ENCODE measurements around the gene CDH23. TPM values are rescaled to one million over a fixed set of nuclear protein-coding genes. Genes with fewer than 3 reads are reported as not detected.

Gene CDH23
- total RNA-seq, 4 donors from 2014 or later: 14.4 to 29.6 (median 19.7) TPM

GRCh38 chr10:71573562-71574518, 177.1 kb downstream of the CDH23 start:
- no peak overlapping the region for H3K27ac ChIP-seq (replicated peaks in 1 of 4)
- no peaks in the 10 kb centered on the region for H3K27me3 ChIP-seq
- no peak for DNase-seq (ENCODE audit: extremely low spot score)
- H3K4me1 ChIP-seq: peaks cover 0 to 16% (median 14%) of the 10 kb centered on the region in 4 donors
- WGBS: 94% methylated on average over 22 of the region's 22 CpGs
- intact Hi-C loops (cut with DNase I): no loop called here
- H3K9me3 ChIP-seq: no peaks in the 10 kb centered on the region
- TF ChIP-seq CTCF (IDR thresholded peaks at IDR 0.05): no peak
- TF ChIP-seq EP300 (IDR thresholded peaks at IDR 0.05): no peak
- TF ChIP-seq POLR2AphosphoS5 (IDR thresholded peaks at IDR 0.05): no peak
- no peak for TF ChIP-seq POLR2A (IDR thresholded peaks at IDR 0.05; ENCODE audit: low read depth)
- H3K4me3 ChIP-seq: no peak overlapping the region
- H3K36me3 ChIP-seq: peaks cover 0 to 14% (median 2%) of the 10 kb centered on the region in 4 donors

DNA sequence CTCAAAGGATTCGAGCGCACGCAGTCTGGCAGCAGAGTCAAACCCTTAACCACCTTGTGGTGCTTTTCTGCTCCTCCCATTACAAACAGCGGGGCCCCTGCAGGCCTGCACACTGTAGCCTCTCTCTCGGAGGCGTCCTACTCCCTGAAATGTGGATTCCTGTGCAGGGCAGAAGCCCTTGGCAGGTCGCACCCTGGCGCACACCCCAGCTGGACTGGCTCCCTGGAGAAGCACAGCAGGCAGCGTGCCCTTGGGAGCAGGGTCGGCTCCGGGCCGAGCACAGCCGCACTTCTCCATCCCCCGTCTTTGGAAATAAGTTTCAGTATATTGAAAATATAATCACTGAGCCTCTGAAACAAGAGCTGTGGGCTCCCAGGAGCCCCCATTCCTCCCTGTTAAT, 178.7 kb downstream of the CDH23 start:
- 75% methylated on average over 12 of the region's 14 CpGs for WGBS
- intact Hi-C loops (cut with DNase I): no loop called here
- Histone ChIP-seq H3K9me3 (no peaks in the 10 kb centered on the region), H3K27ac (replicated peaks in 1 of 4) (no peak overlapping the region), H3K4me1 (peaks cover 0 to 16% (median 14%) of the 10 kb centered on the region in 4 donors), H3K27me3 (no peaks in the 10 kb centered on the region), H3K36me3 (peaks cover 0 to 14% (median 2%) of the 10 kb centered on the region in 4 donors), H3K4me3 (no peak overlapping the region)
- DNase-seq (ENCODE audit: extremely low spot score): no peak
- no peak for TF ChIP-seq CTCF (IDR thresholded peaks at IDR 0.05)
- no peak for TF ChIP-seq EP300 (IDR thresholded peaks at IDR 0.05)
- no peak for TF ChIP-seq POLR2AphosphoS5 (IDR thresholded peaks at IDR 0.05)
- no peak for TF ChIP-seq POLR2A (IDR thresholded peaks at IDR 0.05; ENCODE audit: low read depth)

- H3K4me1 ChIP-seq: peaks cover 0 to 16% (median 14%) of the 10 kb centered on the region in 4 donors
- no peaks in the 10 kb centered on the region for H3K9me3 ChIP-seq
- peaks cover 0 to 14% (median under 1%) of the 10 kb centered on the region in 4 donors for H3K36me3 ChIP-seq
- H3K4me3 ChIP-seq: no peak overlapping the region
- H3K27ac ChIP-seq (replicated peaks in 1 of 4): no peak overlapping the region
- H3K27me3 ChIP-seq: no peaks in the 10 kb centered on the region
- intact Hi-C loops (cut with DNase I): no loop called here
- 88% methylated on average over 14 of the region's 16 CpGs for WGBS
- TF ChIP-seq POLR2A (IDR thresholded peaks at IDR 0.05; ENCODE audit: low read depth): no peak
- DNase-seq (ENCODE audit: extremely low spot score): no peak
Observed at GRCh38 chr10:71575934-71576801, 179.4 kb downstream of the CDH23 start.

GRCh38 chr10:71576842-71577241, 180.1 kb downstream of the CDH23 start:
- peaks cover 0 to 16% (median 14%) of the 10 kb centered on the region in 4 donors for H3K4me1 ChIP-seq
- intact Hi-C loops (cut with DNase I): no loop called here
- no peak overlapping the region for H3K4me3 ChIP-seq
- no peak for DNase-seq (ENCODE audit: extremely low spot score)
- peaks cover 0 to 11% (median 0%) of the 10 kb centered on the region in 4 donors for H3K36me3 ChIP-seq
- no peaks in the 10 kb centered on the region for H3K9me3 ChIP-seq
- TF ChIP-seq EP300 (IDR thresholded peaks at IDR 0.05) (no peak), POLR2AphosphoS5 (IDR thresholded peaks at IDR 0.05) (no peak), CTCF (IDR thresholded peaks at IDR 0.05) (no peak), POLR2A (IDR thresholded peaks at IDR 0.05; ENCODE audit: low read depth) (no peak)
- WGBS: 95% methylated on average over 9 of the region's 9 CpGs
- H3K27ac ChIP-seq (replicated peaks in 1 of 4): no peak overlapping the region
- H3K27me3 ChIP-seq: no peaks in the 10 kb centered on the region

DNA sequence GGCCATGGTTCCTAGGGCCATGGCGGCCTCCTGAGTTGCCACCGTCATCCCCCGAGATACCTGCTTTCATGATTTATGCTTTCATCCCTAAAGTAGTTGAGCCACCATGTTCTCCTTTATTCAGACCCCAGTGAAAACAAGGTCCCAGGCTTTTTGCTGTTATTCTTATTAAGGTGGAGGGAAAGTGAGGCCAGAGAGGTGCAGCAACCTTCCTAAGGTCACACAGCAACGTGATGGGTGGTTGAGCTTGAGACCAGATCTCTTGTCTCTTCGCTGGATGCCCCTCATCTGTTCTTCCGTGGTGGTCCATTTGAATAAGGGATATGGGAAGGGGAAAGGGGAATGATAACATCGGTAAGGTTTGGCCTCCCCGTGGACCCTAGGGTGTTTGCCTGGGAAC, 180.6 kb downstream of the CDH23 start:
- Histone ChIP-seq H3K27ac (replicated peaks in 1 of 4) (no peak overlapping the region), H3K4me3 (no peak overlapping the region), H3K4me1 (peaks cover 0 to 16% (median 14%) of the 10 kb centered on the region in 4 donors), H3K36me3 (peaks cover 0 to 10% (median 0%) of the 10 kb centered on the region in 4 donors), H3K9me3 (no peaks in the 10 kb centered on the region), H3K27me3 (no peaks in the 10 kb centered on the region)
- intact Hi-C loops (cut with DNase I): no loop called here
- DNase-seq (ENCODE audit: extremely low spot score): no peak
- WGBS: 92% methylated on average over 8 of the region's 8 CpGs
- TF ChIP-seq POLR2AphosphoS5 (IDR thresholded peaks at IDR 0.05) (no peak), POLR2A (IDR thresholded peaks at IDR 0.05; ENCODE audit: low read depth) (no peak), EP300 (IDR thresholded peaks at IDR 0.05) (no peak), CTCF (IDR thresholded peaks at IDR 0.05) (no peak)
